Heart left ventricle (tissue), 16 donors: Measurements from ENCODE around the gene IL37. TPM values are rescaled to one million over a fixed set of nuclear protein-coding genes. Genes with fewer than 3 reads are reported as not detected.

Experiments used
- ATAC-seq, 4 donors: fragments of 200-7000 bp; cut with Tn5 transposase; one replicate each; pipeline ENCODE4 v1.9.1; 2020 to 2022; ENCODE audit warnings: moderate library complexity in 4 of 4, mild to moderate bottlenecking in 3 of 4, moderate number of reproducible peaks in 1 of 4
- DNase-seq, 5 donors: peaks; one replicate each; pipeline ENCODE4 v3.0.0-alpha.2; 2020
- H3K27ac ChIP-seq, 12 donors: fragments of 200-600 bp; sonication (generic) in 4 of 12; one replicate each; pipeline versions ENCODE4 v1.5.0 to v1.8.0; 2016 to 2022; ENCODE audit warnings: mild to moderate bottlenecking in 2 of 12
- H3K27me3 ChIP-seq, 9 donors: fragments of 200-600 bp; sonication (generic) in 2 of 9; one replicate each; pipeline versions ENCODE4 v1.5.1 to v1.8.0; 2016 to 2022; ENCODE audit warnings: mild to moderate bottlenecking in 3 of 9
- H3K36me3 ChIP-seq, 9 donors: fragments of 200-600 bp; sonication (generic) in 2 of 9; one replicate each; pipeline versions ENCODE4 v1.5.0 to v1.8.0; 2018 to 2022; ENCODE audit warnings: mild to moderate bottlenecking in 2 of 9
- H3K4me1 ChIP-seq, 12 donors: fragments of 200-600 bp; sonication (generic) in 4 of 12; one replicate each; pipeline versions ENCODE4 v1.5.0 to v1.8.0; 2016 to 2022; ENCODE audit warnings: mild to moderate bottlenecking in 3 of 12
- H3K4me3 ChIP-seq, 12 donors: fragments of 200-600 bp; sonication (generic) in 4 of 12; one replicate each; pipeline versions ENCODE4 v1.5.0 to v1.8.0; 2017 to 2022; ENCODE audit warnings: mild to moderate bottlenecking in 9 of 12, moderate library complexity in 4 of 12
- H3K9me3 ChIP-seq, 12 donors: fragments of 200-600 bp; sonication (generic) in 4 of 12; one replicate each; pipeline versions ENCODE4 v1.5.0 to v1.8.0; 2016 to 2022; ENCODE audit warnings: mild to moderate bottlenecking in 1 of 12
- POLR2A ChIP-seq, 2 donors: fragments of 450-650 bp; IDR thresholded peaks; one replicate each; pipeline ENCODE4 v1.6.1; 2017; ENCODE audit warnings: antibody characterized with exemption in 2 of 2, mild to moderate bottlenecking in 2 of 2, moderate library complexity in 2 of 2
- WGBS, 4 donors: extraction: QIAGEN DNeasy Blood & Tissue Kit in 2 of 4; methylation state at CpG; one replicate each; pipeline versions ENCODE4 v1.1.5 to v1.1.7; 2013 to 2018; 5-methylcytosine and 5-hydroxymethylcytosine counted together
- intact Hi-C, 10 donors: fragments of 100-400 bp; cut with DNase I; formaldehyde crosslinking; loops; one replicate each; pipeline versions ENCODE4 v1.11.1 to v1.14.2; 2022
- polyA plus RNA-seq, 2 donors: library from polyadenylated mRNA; stranded (reverse); fragments of 200-250 nt; gene quantifications; one replicate each; pipeline ENCODE4 v1.2.3, GENCODE V29; 2013
- total RNA-seq, 9 donors: library from RNA; depleted of rRNA in 2 of 9; stranded (reverse); fragments of >200 nt in 2 of 9; fragmentation: NEBNext Ultra II Directional in 3 of 9; extraction: Animal tissue kit (Norgen Biotek cat#: 25700) in 3 of 9; gene quantifications; one replicate each; pipeline versions ENCODE4 v1.1.0 to v1.2.4, GENCODE V29; 2016 to 2023
- TF ChIP-seq, protein P1 (sequence below), 12 donors: fragments of 200-600 bp; sonication (generic) in 4 of 12; IDR thresholded peaks; one replicate each; pipeline versions ENCODE4 v1.5.0 to v1.8.0; 2018 to 2022; ENCODE audit warnings: antibody characterized with exemption in 12 of 12, mild to moderate bottlenecking in 5 of 12
- donor health status: ischemic (EF 13 %, LVEDD 7.1; RV severe dilation, severe dysfunction).
- donor health status: healthy with polysubstance abuse.
- donor health status: DM: no; HTN: yes; CAD: no.
- donor health status: DM: no; HTN: no; CAD: no.
- donor health status: ischemic (EF 25% LVEDD 6.9; RV normal size, moderate dysfunction).
- donor health status: ischemic (EF 25% LVEDD 5.7; RV mildly dilated, moderate dysfunction).
- donor health status: healthy.
- donor health status: DM: yes; HTN: yes; CAD: no.
- donor health status: ischemic (EF 35%, LVEDD 5.7; RV mildly dilated, moderate dysfunction).
- donor health status: nonischemic (EF 11% LVEDD 7.7; RV severe dilation, severe dysfunction).
- donor health status: DM: yes; HTN: yes; CAD: no.
- donor health status: PGD.
- donor health status: ischemic (EF 29% LVEDD 5.4; RV normal size, mild dysfunction).
- donor health status: nonischemic (EF 23%, LVEDD 6.1; RV moderate dilation, normal function).

Gene IL37
- total and polyA plus RNA-seq, 11 donors = not detected

- H3K27ac ChIP-seq = no peak overlapping the region
- H3K4me3 ChIP-seq = no peak overlapping the region
- 48 to 68% (median 50%) methylated on average over 4 of the region's 4 CpGs for WGBS, 4 donors
- no peaks in the 10 kb centered on the region for H3K4me1 ChIP-seq
- ATAC-seq (no peak), DNase-seq (no peak)
- peaks cover 0 to 8% (median 0%) of the 10 kb centered on the region in 12 donors for H3K9me3 ChIP-seq
- intact Hi-C loops = no loop called here
- no peaks in the 10 kb centered on the region for H3K36me3 ChIP-seq
- H3K27me3 ChIP-seq = peaks cover 0 to 22% (median 0%) of the 10 kb centered on the region in 9 donors
- TF ChIP-seq, protein P1, sequence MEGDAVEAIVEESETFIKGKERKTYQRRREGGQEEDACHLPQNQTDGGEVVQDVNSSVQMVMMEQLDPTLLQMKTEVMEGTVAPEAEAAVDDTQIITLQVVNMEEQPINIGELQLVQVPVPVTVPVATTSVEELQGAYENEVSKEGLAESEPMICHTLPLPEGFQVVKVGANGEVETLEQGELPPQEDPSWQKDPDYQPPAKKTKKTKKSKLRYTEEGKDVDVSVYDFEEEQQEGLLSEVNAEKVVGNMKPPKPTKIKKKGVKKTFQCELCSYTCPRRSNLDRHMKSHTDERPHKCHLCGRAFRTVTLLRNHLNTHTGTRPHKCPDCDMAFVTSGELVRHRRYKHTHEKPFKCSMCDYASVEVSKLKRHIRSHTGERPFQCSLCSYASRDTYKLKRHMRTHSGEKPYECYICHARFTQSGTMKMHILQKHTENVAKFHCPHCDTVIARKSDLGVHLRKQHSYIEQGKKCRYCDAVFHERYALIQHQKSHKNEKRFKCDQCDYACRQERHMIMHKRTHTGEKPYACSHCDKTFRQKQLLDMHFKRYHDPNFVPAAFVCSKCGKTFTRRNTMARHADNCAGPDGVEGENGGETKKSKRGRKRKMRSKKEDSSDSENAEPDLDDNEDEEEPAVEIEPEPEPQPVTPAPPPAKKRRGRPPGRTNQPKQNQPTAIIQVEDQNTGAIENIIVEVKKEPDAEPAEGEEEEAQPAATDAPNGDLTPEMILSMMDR (IDR thresholded peaks at IDR 0.05) = no peak
- TF ChIP-seq POLR2A (IDR thresholded peaks at IDR 0.05) = no peak
Measured at GRCh38 chr2:112920923-112921532, 10.1 kb downstream of the IL37 start.

DNA sequence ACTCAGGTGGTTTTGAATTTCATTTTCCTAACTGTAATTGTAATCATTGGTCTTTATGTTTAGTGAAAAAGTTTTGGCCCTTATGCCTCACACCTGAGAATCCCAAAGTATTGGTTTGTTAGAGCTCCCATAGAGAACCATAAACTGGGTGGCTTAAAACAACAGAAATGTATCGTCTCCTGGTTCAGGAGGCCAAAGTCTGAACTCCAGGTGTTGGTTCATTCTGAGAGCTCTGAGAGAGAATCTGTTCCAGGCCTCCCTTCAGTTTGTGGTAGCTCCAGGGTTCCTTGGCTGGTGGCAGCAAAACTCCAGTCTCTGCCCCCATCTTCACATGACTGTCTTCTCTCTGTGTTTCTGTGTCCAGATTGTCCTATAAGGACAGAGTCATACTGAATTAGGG is 11.0 kb downstream of the IL37 start:
- 85 to 96% (median 87%) methylated on average over 1 of the region's 1 CpG for WGBS, 4 donors
- no peak for TF ChIP-seq POLR2A (IDR thresholded peaks at IDR 0.05)
- TF ChIP-seq, protein P1 (IDR thresholded peaks at IDR 0.05) = no peak
- no peak overlapping the region for H3K4me3 ChIP-seq
- ATAC-seq (no peak), DNase-seq (no peak)
- H3K4me1 ChIP-seq = no peaks in the 10 kb centered on the region
- intact Hi-C loops = no loop called here
- H3K27ac ChIP-seq = no peak overlapping the region
- peaks cover 0 to 25% (median 0%) of the 10 kb centered on the region in 9 donors for H3K27me3 ChIP-seq
- H3K9me3 ChIP-seq = peaks cover 0 to 8% (median 0%) of the 10 kb centered on the region in 12 donors
- H3K36me3 ChIP-seq = no peaks in the 10 kb centered on the region

DNA sequence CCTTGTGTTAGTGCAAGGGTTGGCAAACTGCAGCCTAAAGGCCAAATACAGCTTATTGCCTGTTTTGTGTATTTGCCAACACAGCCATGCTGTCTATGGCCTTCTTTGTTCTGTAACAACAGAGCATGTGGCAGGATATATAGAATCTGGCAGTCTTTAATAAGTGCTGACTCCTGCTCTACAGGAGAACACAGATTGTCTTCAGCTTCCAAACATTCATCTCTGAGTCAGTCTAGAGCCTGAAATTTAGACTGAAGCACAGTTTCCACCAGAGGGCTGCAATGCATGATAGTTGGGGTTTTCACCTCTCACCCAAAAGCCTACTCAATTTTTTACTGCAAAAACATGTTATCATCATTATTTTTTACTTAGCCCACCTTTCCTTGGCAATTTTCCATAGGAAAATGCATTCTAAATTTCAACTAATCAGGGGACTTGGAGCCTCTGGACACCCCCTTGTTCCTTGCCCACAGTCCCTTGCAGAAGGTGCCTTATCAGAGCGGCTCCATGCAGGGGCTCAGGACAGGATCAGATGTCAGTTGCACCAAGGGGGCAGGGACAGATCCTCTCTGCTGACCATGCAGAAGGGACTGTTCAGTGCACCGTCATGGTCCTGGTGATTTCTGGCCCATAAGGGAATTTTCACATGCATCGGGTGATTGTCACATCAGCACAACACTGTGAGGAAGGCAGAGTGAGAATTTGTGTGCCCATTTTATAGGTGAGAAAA is 12.4 kb downstream of the IL37 start:
- intact Hi-C loops = no loop called here
- peaks cover 0 to 25% (median 0%) of the 10 kb centered on the region in 9 donors for H3K27me3 ChIP-seq
- WGBS, 4 donors = 52 to 63% (median 54%) methylated on average over 3 of the region's 3 CpGs

DNA sequence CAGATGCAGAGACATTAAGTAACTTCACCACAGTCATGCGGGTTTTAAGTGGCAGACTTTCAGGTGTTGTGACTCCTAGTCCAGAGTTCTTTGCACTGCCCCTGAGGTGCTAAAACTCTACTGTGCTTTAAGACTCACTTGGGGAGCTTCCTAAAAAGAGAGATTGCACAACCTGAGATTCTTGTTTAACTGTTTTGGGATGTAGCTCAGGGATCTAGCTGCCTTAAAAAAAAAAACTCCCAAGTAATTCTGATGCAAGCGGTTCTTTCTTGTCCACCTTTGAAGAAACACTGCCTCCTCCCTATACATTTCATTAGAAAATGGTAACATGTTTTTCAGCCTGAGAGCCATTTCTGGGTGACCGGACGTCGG is 13.0 kb downstream of the IL37 start:
- Histone ChIP-seq H3K27ac (no peak overlapping the region), H3K36me3 (no peaks in the 10 kb centered on the region), H3K4me3 (no peak overlapping the region), H3K27me3 (peaks cover 0 to 25% (median 0%) of the 10 kb centered on the region in 9 donors), H3K9me3 (peaks cover 0 to 8% (median 0%) of the 10 kb centered on the region in 12 donors), H3K4me1 (no peaks in the 10 kb centered on the region)
- 85 to 90% (median 88%) methylated on average over 5 of the region's 5 CpGs for WGBS, 4 donors
- DNase-seq (no peak), ATAC-seq (no peak)
- intact Hi-C loops = no loop called here
- TF ChIP-seq POLR2A (IDR thresholded peaks at IDR 0.05) = no peak
- TF ChIP-seq, protein P1 (IDR thresholded peaks at IDR 0.05) = no peak

More for the DNA sequence above, 12.4 kb downstream of the IL37 start:
- H3K4me3 ChIP-seq = no peak overlapping the region
- ATAC-seq (no peak), DNase-seq (no peak)
- H3K36me3 ChIP-seq = no peaks in the 10 kb centered on the region
- TF ChIP-seq POLR2A (IDR thresholded peaks at IDR 0.05) = no peak
- TF ChIP-seq, protein P1 (IDR thresholded peaks at IDR 0.05) = no peak
- H3K27ac ChIP-seq = no peak overlapping the region
- peaks cover 0 to 8% (median 0%) of the 10 kb centered on the region in 12 donors for H3K9me3 ChIP-seq
- no peaks in the 10 kb centered on the region for H3K4me1 ChIP-seq
